GM18858 (cell line): Measurements from ENCODE around the gene LIMK1.
"Not testable (repeated sequence)": the region's sequence is repeated elsewhere in the genome, so short reads cannot be mapped to it uniquely, and the experiment has no call there.

Experiments used
- ATAC-seq: cut with Tn5 transposase; IDR thresholded peaks from one replicate; pipeline ENCODE4 v1.9.1; 2021; ENCODE audit not compliant: unreplicated experiment

Gene LIMK1

GRCh38 chr7:74083117-74083876 is at the start of gene LIMK1:
LIMK1 (plus strand) TSS chr7:74083804; CDS start chr7:74083991, 187 bp downstream.
- ATAC-seq = no peak

- no peak for ATAC-seq
These were observed 46.0 kb upstream of the LIMK1 start for GRCh38 chr7:74037609-74038008.

GRCh38 chr7:74038194-74038961 is 45.2 kb upstream of the LIMK1 start:
- no peak for ATAC-seq

GRCh38 chr7:74039337-74039736 is 44.3 kb upstream of the LIMK1 start:
- no peak for ATAC-seq

GRCh38 chr7:74040101-74040790 is 43.4 kb upstream of the LIMK1 start:
- ATAC-seq = no peak

GRCh38 chr7:74040791-74041520 is 42.6 kb upstream of the LIMK1 start:
- no peak for ATAC-seq

- ATAC-seq = no peak
These were observed 40.7 kb upstream of the LIMK1 start for GRCh38 chr7:74042746-74043522.

GRCh38 chr7:74043523-74043951 is 40.1 kb upstream of the LIMK1 start:
- no peak for ATAC-seq

- no peak for ATAC-seq
These were observed 38.9 kb upstream of the LIMK1 start for GRCh38 chr7:74044366-74045350.

- not testable (repeated sequence) for ATAC-seq
These were observed 37.0 kb upstream of the LIMK1 start for GRCh38 chr7:74046581-74046980.

- no peak for ATAC-seq
These were observed 35.7 kb upstream of the LIMK1 start for GRCh38 chr7:74047804-74048380.

GRCh38 chr7:74048999-74049599 is 34.5 kb upstream of the LIMK1 start:
- ATAC-seq = no peak

GRCh38 chr7:74049997-74050798 is 33.4 kb upstream of the LIMK1 start:
- ATAC-seq = no peak

- ATAC-seq = no peak
These were observed 32.4 kb upstream of the LIMK1 start for GRCh38 chr7:74051193-74051592.

- ATAC-seq = no peak
These were observed 31.8 kb upstream of the LIMK1 start for GRCh38 chr7:74051629-74052410.

GRCh38 chr7:74052628-74053027 is 31.0 kb upstream of the LIMK1 start:
- no peak for ATAC-seq
